Peyer's patch (tissue), 4 donors: ENCODE results near the gene ZNF330.

ENCODE experiments used
- CTCF ChIP-seq, 6 experiments: fragments of 450-650 bp in 4 of 6; fragments of 200-600 bp in 2 of 6; sonication (generic) in 1 of 6; IDR thresholded peaks; one replicate each; pipeline ENCODE4 v1.5.1; 2017 to 2019; ENCODE audit warnings: antibody characterized with exemption in 6 of 6, mild to moderate bottlenecking in 3 of 6, moderate library complexity in 1 of 6
- POLR2A ChIP-seq, 2 donors: fragments of 450-650 bp; IDR thresholded peaks; one replicate each; pipeline ENCODE4 v1.5.1; 2017; ENCODE audit warnings: antibody characterized with exemption in 2 of 2, mild to moderate bottlenecking in 2 of 2, moderate library complexity in 2 of 2

- TF ChIP-seq CTCF (IDR thresholded peaks at IDR 0.05) (no peak), POLR2A (IDR thresholded peaks at IDR 0.05) (no peak)
Measured at GRCh38 chr4:141283152-141283551, 62.5 kb downstream of the ZNF330 start.
